ENCODE results near the gene THSD4. TPM values are rescaled to one million over a fixed set of nuclear protein-coding genes. Genes with fewer than 3 reads are reported as not detected.

Gene THSD4
- total RNA-seq, 2 experiments from 2014 or later, result not detected

GRCh38 chr15:71443538-71443937, 328.3 kb downstream of the THSD4 start:
- CTCF ChIA-PET, result interaction anchor here (1.4 kb wide), 1 partner anchor 8 kb away, joined by 4 read pairs; no protein-coding TSS in a partner anchor
- Mint-ChIP-seq H3K4me3 (no peak overlapping the region), H3K36me3 (ENCODE audit: low read depth) (no peaks in the 10 kb centered on the region), H3K27me3 (peaks cover 25% of the 10 kb centered on the region), H3K9me3 (no peaks in the 10 kb centered on the region), H3K4me1 (ENCODE audit: low read depth) (no peaks in the 10 kb centered on the region), H3K27ac (no peak overlapping the region)
- H3K27me3 ChIP-seq (ENCODE audit: control insufficient read depth in 1 of 2, insufficient read depth in 2 of 2, low read length in 2 of 2), result peaks cover 0 to 6% of the 10 kb centered on the region in 2 experiments
- no peaks in the 10 kb centered on the region for H3K4me1 ChIP-seq (ENCODE audit: insufficient read depth, low read length)
- no peaks in the 10 kb centered on the region for H3K36me3 ChIP-seq (ENCODE audit: insufficient read depth, low read length)
- DNase-seq (peak in 12 of 14 experiments; percentile 2 to 40 (median 21)), ATAC-seq (ENCODE audit: poor library complexity) (no peak)
- H3K9me3 ChIP-seq (ENCODE audit: control insufficient read depth in 1 of 2, insufficient read depth in 1 of 2, low read length in 2 of 2), result no peaks in the 10 kb centered on the region
- intact Hi-C loops (cut with DNase I, micrococcal nuclease), result loop anchor here (2.0 to 10.0 kb wide), 4 partner anchors 329 to 769 kb away; partner anchors contain the start of gene THSD4 (in 1 of the 2)
- no peak overlapping the region for H3K4me3 ChIP-seq (ENCODE audit: low read length)
- TF ChIP-seq, protein P1, sequence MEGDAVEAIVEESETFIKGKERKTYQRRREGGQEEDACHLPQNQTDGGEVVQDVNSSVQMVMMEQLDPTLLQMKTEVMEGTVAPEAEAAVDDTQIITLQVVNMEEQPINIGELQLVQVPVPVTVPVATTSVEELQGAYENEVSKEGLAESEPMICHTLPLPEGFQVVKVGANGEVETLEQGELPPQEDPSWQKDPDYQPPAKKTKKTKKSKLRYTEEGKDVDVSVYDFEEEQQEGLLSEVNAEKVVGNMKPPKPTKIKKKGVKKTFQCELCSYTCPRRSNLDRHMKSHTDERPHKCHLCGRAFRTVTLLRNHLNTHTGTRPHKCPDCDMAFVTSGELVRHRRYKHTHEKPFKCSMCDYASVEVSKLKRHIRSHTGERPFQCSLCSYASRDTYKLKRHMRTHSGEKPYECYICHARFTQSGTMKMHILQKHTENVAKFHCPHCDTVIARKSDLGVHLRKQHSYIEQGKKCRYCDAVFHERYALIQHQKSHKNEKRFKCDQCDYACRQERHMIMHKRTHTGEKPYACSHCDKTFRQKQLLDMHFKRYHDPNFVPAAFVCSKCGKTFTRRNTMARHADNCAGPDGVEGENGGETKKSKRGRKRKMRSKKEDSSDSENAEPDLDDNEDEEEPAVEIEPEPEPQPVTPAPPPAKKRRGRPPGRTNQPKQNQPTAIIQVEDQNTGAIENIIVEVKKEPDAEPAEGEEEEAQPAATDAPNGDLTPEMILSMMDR (IDR thresholded peaks at IDR 0.05), result peak; percentile 70
- H3K27ac ChIP-seq (ENCODE audit: low read depth in 1 of 2, low read length in 2 of 2), result no peak overlapping the region
- POLR2A ChIA-PET, result no interaction called here

DNA sequence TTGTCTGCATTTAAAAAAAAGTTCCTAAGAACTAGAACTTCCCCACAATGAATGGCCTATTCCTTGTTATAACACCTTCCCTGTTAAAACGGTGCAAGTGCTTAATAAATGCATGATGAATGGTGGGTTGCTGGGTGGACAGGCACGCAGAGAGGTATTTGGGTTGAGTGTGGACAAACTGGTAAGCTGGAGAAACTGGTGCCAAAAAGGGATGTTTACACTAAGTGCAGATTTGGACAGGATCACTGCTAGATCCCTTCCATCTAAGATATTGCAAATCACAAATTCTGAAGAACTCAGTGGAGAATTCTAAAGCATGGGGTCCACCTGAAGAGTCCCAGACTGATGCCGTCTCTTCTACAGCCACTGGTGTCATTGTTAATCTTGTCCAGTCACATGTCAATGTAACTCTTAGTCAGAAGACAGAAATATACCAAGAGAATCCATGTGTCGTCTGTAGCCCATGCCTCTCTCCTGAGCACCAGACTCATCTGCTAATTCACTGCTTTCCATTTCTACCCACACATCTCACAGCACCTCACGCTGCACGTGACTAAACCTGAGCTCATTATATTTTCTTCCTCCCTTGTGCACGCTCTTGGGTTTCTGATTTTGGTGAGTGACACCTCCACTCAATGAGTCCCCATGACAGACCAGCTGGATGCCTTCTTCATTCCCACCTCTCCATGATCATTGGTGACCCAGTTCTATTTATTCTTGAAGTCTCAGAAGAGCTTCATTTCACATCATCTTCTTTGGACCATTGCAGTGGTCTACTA, 328.9 kb downstream of the THSD4 start:
- Histone ChIP-seq H3K9me3 (ENCODE audit: control insufficient read depth in 1 of 2, insufficient read depth in 1 of 2, low read length in 2 of 2) (no peaks in the 10 kb centered on the region), H3K36me3 (ENCODE audit: insufficient read depth, low read length) (no peaks in the 10 kb centered on the region), H3K4me3 (ENCODE audit: low read length) (no peak overlapping the region), H3K4me1 (ENCODE audit: insufficient read depth, low read length) (no peaks in the 10 kb centered on the region), H3K27ac (ENCODE audit: low read depth in 1 of 2, low read length in 2 of 2) (no peak overlapping the region), H3K27me3 (ENCODE audit: control insufficient read depth in 1 of 2, insufficient read depth in 2 of 2, low read length in 2 of 2) (peaks cover 0 to 6% of the 10 kb centered on the region in 2 experiments)
- no peaks in the 10 kb centered on the region for H3K36me3 Mint-ChIP-seq (ENCODE audit: low read depth)
- no peaks in the 10 kb centered on the region for H3K9me3 Mint-ChIP-seq
- TF ChIP-seq, protein P1 (IDR thresholded peaks at IDR 0.05), result no peak
- H3K27ac Mint-ChIP-seq, result no peak overlapping the region
- H3K4me1 Mint-ChIP-seq (ENCODE audit: low read depth), result no peaks in the 10 kb centered on the region
- peaks cover 25% of the 10 kb centered on the region for H3K27me3 Mint-ChIP-seq
- ChIA-PET CTCF (interaction anchor here (1.4 kb wide), 1 partner anchor 8 kb away, joined by 4 read pairs; no protein-coding TSS in a partner anchor), POLR2A (no interaction called here)
- intact Hi-C loops (cut with DNase I, micrococcal nuclease), result loop anchor here (2.0 to 10.0 kb wide), 4 partner anchors 287 to 769 kb away; no protein-coding TSS in a partner anchor
- no peak overlapping the region for H3K4me3 Mint-ChIP-seq
- ATAC-seq (ENCODE audit: poor library complexity) (no peak), DNase-seq (no peak)

- Histone ChIP-seq H3K27ac (ENCODE audit: low read depth in 1 of 2, low read length in 2 of 2) (no peak overlapping the region), H3K4me3 (ENCODE audit: low read length) (no peak overlapping the region), H3K27me3 (ENCODE audit: control insufficient read depth in 1 of 2, insufficient read depth in 2 of 2, low read length in 2 of 2) (peaks cover 0 to 6% of the 10 kb centered on the region in 2 experiments), H3K4me1 (ENCODE audit: insufficient read depth, low read length) (no peaks in the 10 kb centered on the region), H3K36me3 (ENCODE audit: insufficient read depth, low read length) (no peaks in the 10 kb centered on the region), H3K9me3 (ENCODE audit: control insufficient read depth in 1 of 2, insufficient read depth in 1 of 2, low read length in 2 of 2) (no peaks in the 10 kb centered on the region)
- POLR2A ChIA-PET, result no interaction called here
- Mint-ChIP-seq H3K9me3 (no peaks in the 10 kb centered on the region), H3K4me3 (no peak overlapping the region), H3K27me3 (peaks cover 25% of the 10 kb centered on the region), H3K4me1 (ENCODE audit: low read depth) (no peaks in the 10 kb centered on the region), H3K36me3 (ENCODE audit: low read depth) (no peaks in the 10 kb centered on the region), H3K27ac (no peak overlapping the region)
- ATAC-seq (ENCODE audit: poor library complexity) (no peak), DNase-seq (no peak)
- TF ChIP-seq, protein P1 (IDR thresholded peaks at IDR 0.05), result no peak
- intact Hi-C loops (cut with DNase I, micrococcal nuclease), result loop anchor here (2.0 to 10.0 kb wide), 4 partner anchors 286 to 770 kb away; no protein-coding TSS in a partner anchor
- CTCF ChIA-PET, result no interaction called here
These were observed 329.8 kb downstream of the THSD4 start for GRCh38 chr15:71444866-71445590.

All from CD4-positive, alpha-beta T cell (primary cell).